DND-41 (cell line): ENCODE data around the gene TMEM191C.
"Not testable (repeated sequence)": the region's sequence is repeated elsewhere in the genome, so short reads cannot be mapped to it uniquely, and the experiment has no call there.

Experiments
- ATAC-seq: fragments of 200-7000 bp; cut with Tn5 transposase; 3 replicates; pipeline ENCODE4 v1.9.1; 2021; ENCODE audit warnings: low read depth; ENCODE audit not compliant: insufficient read depth
- DNase-seq: peaks from one replicate; pipeline ENCODE4 v3.0.0-alpha.2; 2020
- H2AFZ ChIP-seq: 2 replicates; pipeline ENCODE4 v1.6.0; 2012; ENCODE audit warnings: low read depth, low read length
- H3K27ac ChIP-seq: 2 replicates; pipeline ENCODE4 v1.5.1; 2012; ENCODE audit warnings: low read length, inconsistent platforms
- H3K27me3 ChIP-seq: fragments of 200-600 bp; sonication (generic); 2 replicates; pipeline ENCODE4 v1.6.0; 2012; ENCODE audit warnings: low read length, mild to moderate bottlenecking, inconsistent platforms; ENCODE audit not compliant: insufficient read depth, poor library complexity
- H3K36me3 ChIP-seq: 2 replicates; pipeline ENCODE4 v1.5.1; 2012; ENCODE audit warnings: low read length, inconsistent platforms; ENCODE audit not compliant: insufficient read depth
- H3K4me1 ChIP-seq: 2 replicates; pipeline ENCODE4 v1.5.1; 2012; ENCODE audit warnings: mild to moderate bottlenecking, low read length; ENCODE audit not compliant: insufficient read depth
- H3K4me2 ChIP-seq: 2 replicates; pipeline ENCODE4 v1.6.0; 2012; ENCODE audit warnings: mild to moderate bottlenecking, moderate library complexity, low read length, inconsistent platforms; ENCODE audit not compliant: insufficient read depth
- H3K4me3 ChIP-seq, 2 experiments: fragments of 200-600 bp in 1 of 2; shearing (Covaris generic) in 1 of 2; 2 replicates each; pipeline ENCODE4 v1.5.1; 2012 to 2016; ENCODE audit warnings: inconsistent platforms in 2 of 2, low read length in 2 of 2, mild to moderate bottlenecking in 2 of 2, low read depth in 1 of 2, moderate library complexity in 1 of 2
- H3K79me2 ChIP-seq: 2 replicates; pipeline ENCODE4 v1.6.0; 2012; ENCODE audit warnings: low read length, inconsistent platforms; ENCODE audit not compliant: insufficient read depth
- H3K9ac ChIP-seq: 2 replicates; pipeline ENCODE4 v1.6.0; 2012; ENCODE audit warnings: low read depth, mild to moderate bottlenecking, inconsistent platforms, low read length, moderate library complexity
- H3K9me3 ChIP-seq: 2 replicates; pipeline ENCODE4 v1.5.1; 2012; ENCODE audit warnings: low read length, moderate library complexity, mild to moderate bottlenecking, inconsistent platforms; ENCODE audit not compliant: insufficient read depth, severe bottlenecking
- H4K20me1 ChIP-seq: 2 replicates; pipeline ENCODE4 v1.6.0; 2012; ENCODE audit warnings: low read length; ENCODE audit not compliant: insufficient read depth

The TMEM191C gene

DNA sequence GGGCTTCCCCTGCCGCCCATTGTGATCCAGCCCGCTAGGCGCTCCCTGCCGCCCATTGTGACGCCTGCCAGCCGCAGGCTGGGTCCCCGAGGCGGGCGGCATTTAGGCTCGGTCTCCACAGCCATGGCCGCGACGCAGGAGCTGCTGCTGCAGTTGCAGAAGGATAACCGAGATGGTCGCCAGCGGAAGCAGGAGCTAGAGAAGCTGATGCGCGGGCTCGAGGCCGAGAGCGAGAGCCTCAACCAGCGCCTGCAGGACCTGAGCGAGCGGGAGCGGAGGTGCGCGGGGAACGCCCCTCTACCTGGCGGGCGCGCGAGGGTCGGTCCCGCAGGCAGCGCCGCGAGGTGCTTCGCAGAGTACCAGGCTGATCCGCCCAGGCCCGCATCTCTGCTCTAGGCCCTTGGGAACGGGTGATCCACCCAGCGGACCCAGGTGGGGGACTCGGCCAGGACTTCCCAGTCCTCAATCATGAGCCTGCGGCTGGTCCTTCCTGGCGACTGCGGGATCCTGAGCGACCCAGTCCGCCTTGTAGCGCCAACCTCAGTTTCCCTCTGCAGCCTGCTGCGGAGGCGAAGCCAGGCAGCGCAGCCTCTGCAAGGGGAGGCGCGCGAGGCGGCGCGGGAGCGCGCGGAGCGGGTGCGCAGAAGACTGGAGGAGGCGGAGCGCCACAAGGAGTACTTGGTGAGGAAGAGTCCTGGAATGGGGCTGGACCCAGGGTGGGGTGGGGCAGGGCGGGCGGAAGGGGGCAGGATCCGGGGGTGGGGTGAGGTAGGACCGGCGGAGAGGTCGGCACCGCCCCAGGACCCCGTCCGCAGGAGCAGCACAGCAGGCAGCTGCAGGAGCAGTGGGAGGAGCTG is at the start of gene TMEM191C:
TSS of gene TMEM191C (plus strand) at position 51 of the 857 bp plus-strand sequence. CDS start at position 124, 73 bp downstream.
- H2AFZ ChIP-seq, H3K79me2 ChIP-seq, H3K4me1 ChIP-seq, H3K36me3 ChIP-seq, H4K20me1 ChIP-seq, H3K27me3 ChIP-seq, DNase-seq, H3K9me3 ChIP-seq, H3K27ac ChIP-seq, H3K9ac ChIP-seq: not testable (repeated sequence)
- Histone ChIP-seq H3K4me3 (peak within 1 kb of the TSS in 1 of 2 experiments; percentile 53; a peak in 2 of 4 replicates), H3K4me2 (peak within 1 kb of the TSS; percentile 61; the same call in 1 of the 2 replicates)
- ATAC-seq, result peak; percentile 10

DNA sequence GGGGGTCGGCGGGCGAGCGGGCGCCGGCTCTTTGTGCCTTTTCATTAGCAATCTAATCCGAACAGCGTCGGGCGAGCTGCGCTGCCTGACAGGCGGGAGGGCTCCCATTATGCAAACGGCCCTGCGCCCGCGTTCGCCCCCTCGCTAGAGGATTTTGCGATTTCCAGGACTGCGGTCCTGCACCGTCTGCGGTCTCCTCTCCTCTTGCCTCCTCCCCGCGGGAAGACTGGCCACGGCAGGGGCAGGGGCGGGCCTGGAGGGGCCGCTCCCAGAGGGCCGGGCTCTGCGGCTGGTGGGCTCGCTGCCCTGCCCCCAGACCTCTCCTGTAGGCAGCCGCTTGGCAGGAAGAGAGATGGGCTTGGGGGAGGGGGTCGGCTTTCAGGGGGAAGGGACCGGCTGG is 49.3 kb upstream of the TMEM191C start:
- not testable (repeated sequence) for H3K27me3 ChIP-seq, H3K9me3 ChIP-seq, H4K20me1 ChIP-seq, H3K79me2 ChIP-seq, H2AFZ ChIP-seq, H3K36me3 ChIP-seq, H3K4me1 ChIP-seq
- peak overlapping the region; percentile 53; the same call in 1 of the 2 replicates for H3K4me2 ChIP-seq
- peak overlapping the region; percentile 58 for H3K9ac ChIP-seq
- peak; percentile 64 for ATAC-seq
- H3K27ac ChIP-seq, result peak overlapping the region; percentile 59; the same call in 1 of the 2 replicates
- DNase-seq, result peak; percentile 55
- H3K4me3 ChIP-seq, result peak overlapping the region; percentile 28 to 58; a peak in 3 of 4 replicates

DNA sequence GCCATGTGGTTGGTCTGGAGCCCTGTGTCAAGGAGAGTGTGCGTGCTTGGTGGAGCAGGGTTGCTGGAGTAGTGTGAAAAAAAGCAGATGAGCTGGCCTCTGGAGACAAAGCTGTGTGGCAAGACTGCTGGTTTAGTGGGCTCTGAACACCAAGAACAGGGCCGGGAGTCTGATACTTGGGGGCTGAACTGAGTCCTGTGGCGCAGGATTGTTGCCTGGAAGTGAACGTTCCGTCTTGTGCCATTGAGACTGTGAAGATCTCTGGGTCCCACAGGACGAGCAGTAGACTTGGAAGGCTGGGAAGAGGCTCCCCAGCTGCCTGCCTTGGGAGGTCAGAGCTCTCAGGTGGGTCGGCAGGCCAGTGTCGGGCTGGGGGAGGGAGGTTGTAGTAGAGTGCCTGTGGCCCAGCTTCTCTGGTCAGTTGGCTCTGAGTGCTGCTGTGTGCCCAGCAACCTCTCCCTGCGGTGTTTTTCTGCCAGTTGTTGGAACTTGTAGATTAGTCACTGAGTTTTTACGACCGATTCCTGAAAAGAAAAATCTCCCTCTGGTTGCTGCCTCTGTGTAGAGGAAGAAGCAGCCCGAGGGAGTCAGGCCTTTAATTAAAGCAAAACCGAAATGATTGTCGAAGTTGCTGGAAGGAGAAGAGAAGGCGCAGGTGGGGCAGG is 48.1 kb upstream of the TMEM191C start:
- not testable (repeated sequence) for H3K4me2 ChIP-seq, H3K79me2 ChIP-seq, H4K20me1 ChIP-seq, H3K4me1 ChIP-seq, H3K27me3 ChIP-seq, H3K9ac ChIP-seq, H3K4me3 ChIP-seq, ATAC-seq, H2AFZ ChIP-seq, H3K27ac ChIP-seq, DNase-seq, H3K36me3 ChIP-seq, H3K9me3 ChIP-seq

DNA sequence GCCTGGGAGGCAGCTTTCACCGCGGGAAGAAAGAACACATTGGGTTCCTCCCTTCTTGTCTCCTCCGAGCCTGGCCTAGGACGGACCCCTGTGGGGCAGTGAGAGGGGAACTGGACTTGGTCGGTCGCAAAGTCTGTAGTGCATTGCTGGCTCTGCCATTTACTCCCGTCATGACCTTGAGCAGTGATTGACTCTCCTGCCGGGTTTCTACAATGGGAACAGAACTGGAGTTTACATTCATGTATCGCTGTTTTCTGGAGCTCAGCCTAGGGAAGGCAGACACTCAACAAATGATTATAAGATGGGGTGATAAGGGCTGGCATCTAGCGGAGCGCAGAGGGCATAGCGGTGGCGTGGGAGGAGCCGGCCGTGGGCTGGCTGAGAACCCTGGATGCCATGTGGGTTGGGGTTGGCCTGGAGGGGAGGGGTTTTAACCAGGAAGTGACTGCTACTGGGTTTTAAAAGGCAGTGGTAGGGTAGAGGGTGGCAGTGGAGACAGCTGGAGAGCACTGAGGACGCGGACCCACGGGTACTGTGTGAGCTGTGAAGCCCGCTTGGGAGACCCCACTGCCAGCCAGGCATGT is 46.9 kb upstream of the TMEM191C start:
- not testable (repeated sequence) for H3K79me2 ChIP-seq, DNase-seq, H3K4me2 ChIP-seq, H3K4me1 ChIP-seq, H4K20me1 ChIP-seq, H3K4me3 ChIP-seq, H3K9me3 ChIP-seq, H3K36me3 ChIP-seq, H3K9ac ChIP-seq, H2AFZ ChIP-seq, H3K27ac ChIP-seq, H3K27me3 ChIP-seq
- ATAC-seq, result peak; percentile 35

DNA sequence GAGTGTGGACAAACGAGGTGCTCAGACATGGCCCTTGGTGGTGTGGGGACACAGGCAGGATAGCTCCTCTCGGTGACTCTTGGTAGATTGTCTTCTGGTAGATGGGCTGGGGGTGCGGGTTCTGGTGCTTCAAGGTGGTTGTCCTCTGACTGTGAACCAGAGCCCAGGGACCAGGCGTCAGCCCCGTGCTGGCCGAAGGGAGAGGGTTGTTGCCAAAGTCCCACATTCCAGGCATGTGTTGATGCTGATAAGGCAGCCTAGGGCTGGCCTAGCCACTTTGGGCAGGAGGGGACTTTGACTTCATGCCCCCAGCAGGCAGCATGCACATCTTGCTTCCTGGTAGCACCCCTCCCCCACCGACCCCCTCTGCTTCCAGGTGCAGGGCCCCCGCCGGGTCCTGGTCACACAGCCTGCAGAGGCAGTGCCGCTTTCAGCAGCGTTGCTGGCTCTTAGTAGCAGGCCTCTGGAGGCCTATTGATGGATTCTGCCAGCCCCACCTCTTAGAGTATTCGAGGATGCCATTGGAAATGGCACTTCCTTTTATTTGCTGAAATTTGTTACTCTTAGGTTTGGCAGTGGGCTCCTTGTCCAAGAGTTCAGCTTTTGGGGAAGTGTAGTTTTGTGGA is 43.0 kb upstream of the TMEM191C start:
- H4K20me1 ChIP-seq, H3K79me2 ChIP-seq, H3K4me3 ChIP-seq, H3K27ac ChIP-seq, H3K9me3 ChIP-seq, H3K4me1 ChIP-seq, H3K9ac ChIP-seq, H3K27me3 ChIP-seq, H3K4me2 ChIP-seq, H3K36me3 ChIP-seq, H2AFZ ChIP-seq, DNase-seq: not testable (repeated sequence)
- ATAC-seq, result peak; percentile 21; the same call in 2 of the 3 replicates

DNA sequence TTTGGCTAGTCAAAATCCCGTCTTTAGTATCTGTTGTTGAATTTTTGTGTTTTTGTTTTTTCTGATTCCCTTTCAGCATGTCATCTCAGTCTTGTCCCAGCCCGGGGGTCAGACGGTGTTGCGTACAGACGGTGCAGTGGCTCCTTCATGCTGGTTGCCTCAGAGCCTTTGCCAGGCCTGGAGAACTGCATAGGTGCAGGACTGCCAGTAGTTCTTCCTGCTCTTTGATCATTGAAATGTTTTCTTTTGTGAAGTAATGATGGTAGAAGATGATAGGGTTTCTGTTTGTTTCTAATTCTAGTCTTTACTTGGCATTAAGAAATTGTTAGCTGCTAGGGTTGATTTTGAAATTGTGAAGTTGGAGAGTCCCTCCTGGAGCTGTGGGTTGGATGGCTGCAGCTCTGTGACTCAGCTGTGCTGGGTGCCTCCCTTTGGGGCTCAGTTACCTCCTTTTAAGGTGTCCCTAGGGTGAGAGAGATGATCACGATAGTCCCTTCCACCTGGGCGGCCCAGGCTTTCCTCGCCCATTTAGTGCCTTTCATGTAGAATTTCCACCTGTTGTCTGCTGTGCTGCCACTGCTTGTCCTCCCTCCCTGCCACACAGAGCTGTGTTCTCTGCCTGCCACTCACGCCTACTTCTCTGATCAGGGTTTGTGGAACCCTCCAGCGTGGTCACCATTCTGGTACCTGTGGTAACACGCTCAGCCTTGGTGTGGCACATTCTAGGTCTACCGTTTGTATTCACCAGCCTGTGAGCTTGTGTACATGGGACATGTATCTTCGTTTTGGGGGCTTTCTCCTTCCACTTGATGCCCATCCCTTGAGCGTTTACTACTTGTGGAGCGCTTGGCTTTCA is 32.6 kb upstream of the TMEM191C start:
- H3K4me2 ChIP-seq, H2AFZ ChIP-seq, H4K20me1 ChIP-seq, H3K79me2 ChIP-seq, H3K9ac ChIP-seq, H3K36me3 ChIP-seq, DNase-seq, H3K9me3 ChIP-seq, H3K27me3 ChIP-seq, H3K4me1 ChIP-seq, H3K27ac ChIP-seq, H3K4me3 ChIP-seq: not testable (repeated sequence)
- peak; percentile 33; the same call in 1 of the 3 replicates for ATAC-seq

DNA sequence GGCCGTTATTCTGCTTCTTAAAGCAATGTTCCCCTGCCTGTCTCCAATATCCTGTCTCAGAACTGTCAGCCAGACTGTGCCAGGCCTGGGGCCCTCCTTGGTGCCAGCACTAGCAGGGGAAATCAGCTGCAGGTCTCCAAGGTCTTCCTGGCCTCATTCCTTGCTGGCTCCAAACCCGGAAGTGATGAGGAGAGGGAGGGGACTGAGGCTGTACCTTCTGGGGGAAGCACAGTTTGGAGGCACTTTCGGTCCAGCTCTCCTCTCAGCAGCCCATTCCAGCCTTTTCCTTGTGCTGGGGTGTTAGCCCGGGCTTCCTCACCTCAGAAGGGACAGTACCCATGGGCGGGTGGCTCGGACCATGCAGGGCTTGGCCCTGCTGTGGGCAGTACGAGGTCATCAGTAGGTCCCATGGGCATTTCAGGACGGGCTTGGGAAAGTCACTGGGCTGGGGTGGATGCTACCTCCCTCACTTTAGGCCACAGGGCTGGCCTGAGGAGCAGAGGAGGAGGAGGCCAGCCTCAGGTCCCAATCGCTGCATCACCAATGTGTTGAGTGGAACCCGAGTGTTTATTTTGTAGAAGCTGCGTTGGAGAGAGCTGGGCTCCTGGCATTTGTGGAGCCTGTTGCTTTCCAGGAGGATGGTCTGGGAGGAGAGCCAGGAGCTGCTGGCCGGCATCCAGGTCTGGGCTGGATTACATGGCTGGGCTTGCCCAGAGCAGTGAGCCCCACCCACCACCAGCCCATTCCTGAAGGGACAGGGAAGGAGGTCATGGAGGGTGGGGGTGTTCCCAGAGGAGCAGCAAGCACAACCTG is 31.0 kb upstream of the TMEM191C start:
- not testable (repeated sequence) for H3K4me3 ChIP-seq, H3K36me3 ChIP-seq, H2AFZ ChIP-seq, H3K4me2 ChIP-seq, DNase-seq, H3K4me1 ChIP-seq, H3K27ac ChIP-seq, H3K9ac ChIP-seq, H3K9me3 ChIP-seq, H3K79me2 ChIP-seq, H4K20me1 ChIP-seq, ATAC-seq, H3K27me3 ChIP-seq
